SK-N-SH (cell line): ENCODE results near the gene ZBTB5. TPM values are rescaled to one million over a fixed set of nuclear protein-coding genes. Genes with fewer than 3 reads are reported as not detected.
A peak's percentile ranks its signal among the peaks of the same experiment; 100 is the strongest.

Experiments used
- CTCF ChIA-PET: fragments of 300-600, 350-600 bp; formaldehyde crosslinking; extraction: SDS; loops from one replicate; lab custom pipeline; 2021; lab: Yijun Ruan, JAX
- POLR2A ChIA-PET: fragments of 350-600 bp; sonication (Branson Sonifier 250); formaldehyde crosslinking; extraction: SDS; loops from one replicate; lab custom pipeline; 2020; ENCODE audit warnings: antibody characterized with exemption, inconsistent platforms; lab: Yijun Ruan, JAX
- DNase-seq: peaks from one replicate; pipeline ENCODE4 v3.0.0; 2012
- H2AFZ ChIP-seq: fragments of 200-600 bp; sonication (generic); 2 replicates; pipeline ENCODE4 v1.8.1; 2016; ENCODE audit warnings: antibody characterized with exemption, mild to moderate bottlenecking, low read depth
- H3F3A ChIP-seq: fragments of 200-600 bp; sonication (generic); replicated peaks from 2 replicates; pipeline ENCODE3; 2016; ENCODE audit warnings: antibody characterized with exemption, mild to moderate bottlenecking; ENCODE audit not compliant: insufficient read depth
- H3K27ac ChIP-seq, 2 experiments: fragments of 200-500 bp in 1 of 2; fragments of 200-600 bp in 1 of 2; sonication (Bioruptor generic) in 1 of 2; sonication (generic), shearing (Covaris generic) in 1 of 2; 2 replicates each; pipeline versions ENCODE4 v1.5.1 to v1.6.1; 2014 to 2016; ENCODE audit warnings: low read depth in 2 of 2, inconsistent platforms in 1 of 2, low read length in 1 of 2, mild to moderate bottlenecking in 1 of 2, mixed read lengths in 1 of 2
- H3K27me3 ChIP-seq: fragments of 200-600 bp; sonication (generic), shearing (Covaris generic); 2 replicates; pipeline ENCODE4 v1.6.1; 2016; ENCODE audit warnings: mixed run types; ENCODE audit not compliant: insufficient read depth
- H3K36me3 ChIP-seq, 2 experiments: fragments of 200-500 bp in 1 of 2; fragments of 200-600 bp in 1 of 2; sonication (Bioruptor generic) in 1 of 2; sonication (generic) in 1 of 2; replicated peaks in 1 of 2; 2 replicates each; pipeline versions ENCODE3 to v1.5.1; 2014 to 2016; ENCODE audit warnings: low read length in 1 of 2, mild to moderate bottlenecking in 1 of 2; ENCODE audit not compliant: insufficient read depth in 2 of 2, control insufficient read depth in 1 of 2
- H3K4me1 ChIP-seq, 2 experiments: fragments of 200-500 bp in 1 of 2; fragments of 200-600 bp in 1 of 2; sonication (Bioruptor generic) in 1 of 2; sonication (generic), shearing (Covaris generic) in 1 of 2; 2 replicates each; pipeline versions ENCODE4 v1.5.1 to v1.6.1; 2014 to 2016; ENCODE audit warnings: low read depth in 1 of 2, low read length in 1 of 2, mixed run types in 1 of 2; ENCODE audit not compliant: insufficient read depth in 2 of 2, control insufficient read depth in 1 of 2
- H3K4me2 ChIP-seq: fragments of 200-600 bp; sonication (generic), shearing (Covaris generic); 2 replicates; pipeline ENCODE4 v1.6.1; 2017; ENCODE audit warnings: mixed run types
- H3K4me3 ChIP-seq, 2 experiments: fragments of 200-500 bp in 1 of 2; fragments of 200-600 bp in 1 of 2; sonication (Bioruptor generic) in 1 of 2; sonication (generic), shearing (Covaris generic) in 1 of 2; 2 replicates each; pipeline versions ENCODE4 v1.5.1 to v1.8.1; 2014 to 2016; ENCODE audit warnings: low read depth in 2 of 2, inconsistent platforms in 1 of 2, low read length in 1 of 2, mild to moderate bottlenecking in 1 of 2, mixed read lengths in 1 of 2, moderate library complexity in 1 of 2
- H3K79me2 ChIP-seq: fragments of 200-600 bp; sonication (generic); 2 replicates; pipeline ENCODE4 v1.8.1; 2017; ENCODE audit warnings: mild to moderate bottlenecking; ENCODE audit not compliant: insufficient read depth
- H3K9ac ChIP-seq: fragments of 200-600 bp; sonication (generic); 2 replicates; pipeline ENCODE4 v1.6.1; 2017; ENCODE audit warnings: mixed run types
- H3K9me2 ChIP-seq: fragments of 200-600 bp; sonication (generic); 2 replicates; pipeline ENCODE4 v1.6.1; 2017; ENCODE audit warnings: mixed run types
- H3K9me3 ChIP-seq: fragments of 200-600 bp; sonication (generic); 2 replicates; pipeline ENCODE4 v1.6.1; 2017; ENCODE audit warnings: mixed run types, mild to moderate bottlenecking, moderate library complexity
- H4K20me1 ChIP-seq: fragments of 200-600 bp; sonication (generic); 2 replicates; pipeline ENCODE4 v1.6.1; 2017; ENCODE audit warnings: mild to moderate bottlenecking, mixed run types; ENCODE audit not compliant: insufficient read depth
- CHD2 ChIP-seq: fragments of 150-350 bp; IDR thresholded peaks from 2 replicates; pipeline ENCODE4 v1.6.1; 2018; ENCODE audit warnings: low read length; ENCODE audit not compliant: partially characterized antibody
- EP300 ChIP-seq, 2 experiments: IDR thresholded peaks; 2 replicates each; pipeline versions ENCODE4 v1.4.0 to v1.6.1; 2012; ENCODE audit warnings: borderline replicate concordance in 1 of 2, low read depth in 1 of 2, low read length in 1 of 2
- FOXM1 ChIP-seq: IDR thresholded peaks from 2 replicates; pipeline ENCODE4 v1.4.0; 2012; ENCODE audit warnings: low read depth, mild to moderate bottlenecking
- GABPA ChIP-seq: IDR thresholded peaks from 2 replicates; pipeline ENCODE4 v1.4.0; 2012; ENCODE audit warnings: low read depth, mild to moderate bottlenecking
- MAX ChIP-seq: IDR thresholded peaks from 2 replicates; pipeline ENCODE4 v1.4.0; 2012; ENCODE audit warnings: low read depth
- MXI1 ChIP-seq: IDR thresholded peaks from 2 replicates; pipeline ENCODE4 v1.6.1; 2012; ENCODE audit warnings: mild to moderate bottlenecking, low read depth, low read length, improper control_type of control experiment
- NFIC ChIP-seq: IDR thresholded peaks from 2 replicates; pipeline ENCODE4 v1.4.0; 2012; ENCODE audit warnings: borderline replicate concordance
- NRF1 ChIP-seq: IDR thresholded peaks from 2 replicates; pipeline ENCODE4 v1.6.1; 2012; ENCODE audit warnings: low read depth, mild to moderate bottlenecking, low read length
- POLR2AphosphoS5 ChIP-seq: IDR thresholded peaks from 2 replicates; pipeline ENCODE4 v1.6.1; 2012; ENCODE audit warnings: low read depth, low read length
- RAD21 ChIP-seq: IDR thresholded peaks from 2 replicates; pipeline ENCODE4 v1.6.1; 2012; ENCODE audit warnings: mild to moderate bottlenecking, low read length
- RXRA ChIP-seq: IDR thresholded peaks from 2 replicates; pipeline ENCODE4 v1.4.0; 2012; ENCODE audit warnings: low read depth, mild to moderate bottlenecking, borderline replicate concordance
- SMC3 ChIP-seq: IDR thresholded peaks from 2 replicates; pipeline ENCODE4 v1.6.1; 2012; ENCODE audit warnings: low read depth, low read length, improper control_type of control experiment
- TEAD4 ChIP-seq: IDR thresholded peaks from 2 replicates; pipeline ENCODE4 v1.4.0; 2012; ENCODE audit warnings: mild to moderate bottlenecking, borderline replicate concordance; ENCODE audit not compliant: insufficient read depth
- USF1 ChIP-seq: IDR thresholded peaks from 2 replicates; pipeline ENCODE4 v1.4.0; 2012; ENCODE audit warnings: low read depth, borderline replicate concordance
- YY1 ChIP-seq: IDR thresholded peaks from 2 replicates; pipeline ENCODE4 v1.4.0; 2012; ENCODE audit warnings: low read depth, mild to moderate bottlenecking
- WGBS: methylation state at CpG from one replicate; pipeline ENCODE4 v1.1.6; 2017; ENCODE audit warnings: low lambda C conversion rate; 5-methylcytosine and 5-hydroxymethylcytosine counted together
- polyA plus RNA-seq, 3 experiments: library from polyadenylated mRNA; depleted of rRNA; stranded (reverse); fragments of >200 nt; gene quantifications; 2 replicates each; pipeline ENCODE4 v1.2.3, GENCODE V29; 2012

ZBTB5 gene
- polyA plus RNA-seq, 1 of the 3 experiments (the other 2 are of a cell fraction): 6.3 TPM

GRCh38 chr9:37424686-37425297 is 40.5 kb downstream of the ZBTB5 start:
- H3K4me1 ChIP-seq: peaks cover 13 to 19% of the 10 kb centered on the region in 2 experiments; a peak in 2 of 4 replicates
- H3F3A ChIP-seq: no peaks in the 10 kb centered on the region
- H3K4me2 ChIP-seq: peak overlapping the region; percentile 99; the same call in 1 of the 2 replicates
- H3K4me3 ChIP-seq: no peak overlapping the region
- no peaks in the 10 kb centered on the region for H3K9me2 ChIP-seq
- H3K79me2 ChIP-seq: peaks cover 35% of the 10 kb centered on the region
- H2AFZ ChIP-seq: no peak overlapping the region
- no peaks in the 10 kb centered on the region for H3K9me3 ChIP-seq
- no peaks in the 10 kb centered on the region for H3K27me3 ChIP-seq
- ChIA-PET CTCF (interaction anchor here (1.5 kb wide), 1 partner anchor 9 kb away, joined by 7 read pairs; no protein-coding TSS in a partner anchor), POLR2A (no interaction called here)
- no peak overlapping the region for H3K9ac ChIP-seq
- 100% methylated on average over 3 of the region's 18 CpGs for WGBS
- H4K20me1 ChIP-seq: peaks cover 16% of the 10 kb centered on the region
- no peak overlapping the region for H3K27ac ChIP-seq
- TF ChIP-seq CHD2 (no peak), YY1 (no peak), POLR2AphosphoS5 (no peak), GABPA (no peak), MXI1 (no peak), MAX (no peak)
- TF ChIP-seq, all 33 proteins: peak for 0
- no peak for DNase-seq
- peaks cover 22 to 35% of the 10 kb centered on the region in 2 experiments for H3K36me3 ChIP-seq

DNA sequence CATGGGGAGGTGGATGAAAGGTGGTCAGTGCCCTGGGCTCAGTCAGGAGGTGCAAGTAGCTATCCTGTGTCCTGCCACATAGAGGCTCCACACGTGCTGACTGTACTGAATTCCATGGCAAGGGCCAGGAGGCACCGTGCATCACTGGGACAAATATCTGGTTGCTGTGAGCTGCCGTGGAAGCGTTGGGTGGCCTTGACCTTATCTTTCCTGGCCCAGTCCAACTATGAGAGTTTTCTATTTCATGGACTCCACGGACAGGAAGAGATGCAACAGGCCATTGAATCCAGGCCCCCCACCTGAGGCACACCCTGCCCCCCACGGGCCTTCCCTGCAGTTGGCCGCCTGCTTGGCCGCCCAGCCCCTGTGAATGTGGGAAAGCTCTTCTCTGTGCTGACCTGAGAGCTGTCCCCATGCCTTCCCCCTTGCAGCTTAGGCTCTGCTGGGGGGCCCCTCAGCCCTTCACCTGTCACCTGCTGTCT is 41.0 kb downstream of the ZBTB5 start:
- H3K9ac ChIP-seq: peak overlapping the region; percentile 90; the same call in 1 of the 2 replicates

More for the DNA sequence above, 41.0 kb downstream of the ZBTB5 start:
- Histone ChIP-seq H3K79me2 (peaks cover 35% of the 10 kb centered on the region), H3F3A (no peaks in the 10 kb centered on the region), H3K9me3 (no peaks in the 10 kb centered on the region), H3K9me2 (no peaks in the 10 kb centered on the region), H2AFZ (no peak overlapping the region), H3K4me3 (peak overlapping the region in 1 of 2 experiments; percentile 90; a peak in 2 of 4 replicates), H4K20me1 (peaks cover 16% of the 10 kb centered on the region), H3K27ac (no peak overlapping the region; a peak in 1 of 4 replicates), H3K27me3 (no peaks in the 10 kb centered on the region), H3K4me1 (peaks cover 13 to 19% of the 10 kb centered on the region in 2 experiments; a peak in 2 of 4 replicates), H3K36me3 (peaks cover 22 to 30% of the 10 kb centered on the region in 2 experiments), H3K4me2 (peak overlapping the region; percentile 99)
- ChIA-PET POLR2A (interaction anchor here (1.2 kb wide), 1 partner anchor 198 kb away, joined by 3 read pairs; no protein-coding TSS in a partner anchor), CTCF (interaction anchor here (1.5 kb wide), 1 partner anchor 9 kb away, joined by 7 read pairs; no protein-coding TSS in a partner anchor)
- no peak for TF ChIP-seq RAD21
- TF ChIP-seq RXRA: no peak
- no peak for TF ChIP-seq NRF1
- no peak for TF ChIP-seq NFIC
- no peak for TF ChIP-seq CHD2
- TF ChIP-seq EP300 (IDR thresholded peaks at IDR 0.05; ENCODE audit: borderline replicate concordance in 1 of 2, low read depth in 1 of 2, low read length in 1 of 2): no peak
- TF ChIP-seq SMC3: no peak
- TF ChIP-seq TEAD4: no peak
- TF ChIP-seq USF1: no peak
- TF ChIP-seq YY1: no peak
- no peak for TF ChIP-seq FOXM1
- DNase-seq: no peak
- WGBS: 84% methylated on average over 5 of the region's 8 CpGs
